ENCODE data around the gene NDUFS5.

GRCh38 chr1:39084191-39084590 lies 58.0 kb downstream of the NDUFS5 start:
- TF ChIP-seq CTCF (IDR thresholded peaks at IDR 0.05) (no peak), ZFX (IDR thresholded peaks at IDR 0.05; ENCODE audit: borderline replicate concordance) (no peak)
